ENCODE data around the gene PDCD2L. TPM values are rescaled to one million over a fixed set of nuclear protein-coding genes. Genes with fewer than 3 reads are reported as not detected.
A peak's percentile ranks its signal among the peaks of the same experiment; 100 is the strongest.
"Not testable (repeated sequence)": the region's sequence is repeated elsewhere in the genome, so short reads cannot be mapped to it uniquely, and the experiment has no call there.

The PDCD2L gene
- total and polyA plus RNA-seq, 9 donors, result 6.6 to 15.1 (median 8.9) TPM

DNA sequence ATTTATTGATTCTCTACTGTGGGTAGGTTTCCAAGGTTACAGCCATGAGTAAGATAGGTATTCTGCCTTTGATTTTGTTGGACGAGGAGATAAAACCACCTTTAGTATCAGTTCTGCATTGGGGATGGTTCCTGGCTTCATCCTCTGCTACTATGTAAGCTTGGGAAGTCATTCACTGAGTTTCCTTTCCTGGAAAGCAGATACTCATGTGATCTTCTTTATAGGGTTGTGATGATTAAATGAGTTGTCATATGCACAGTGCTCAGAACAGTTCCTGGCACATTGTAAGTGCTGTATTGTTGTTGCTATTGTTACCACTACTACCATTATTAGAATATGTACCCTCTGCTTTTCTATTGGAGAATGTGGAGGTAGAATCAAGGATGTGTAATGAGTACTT lies 64.2 kb downstream of the PDCD2L start:
- no peaks in the 10 kb centered on the region for H3K27me3 ChIP-seq
- DNase-seq, result no peak
- WGBS, 3 donors, result 74 to 79% (median 76%) methylated on average over 1 of the region's 1 CpG
- no peak overlapping the region for H3K27ac ChIP-seq
- no peaks in the 10 kb centered on the region for H3K4me1 ChIP-seq (ENCODE audit: insufficient read depth)
- intact Hi-C loops (cut with DNase I), result no loop called here
- H3K9me3 ChIP-seq, result no peaks in the 10 kb centered on the region
- no peak for TF ChIP-seq EP300 (IDR thresholded peaks at IDR 0.05)
- TF ChIP-seq, protein P1, sequence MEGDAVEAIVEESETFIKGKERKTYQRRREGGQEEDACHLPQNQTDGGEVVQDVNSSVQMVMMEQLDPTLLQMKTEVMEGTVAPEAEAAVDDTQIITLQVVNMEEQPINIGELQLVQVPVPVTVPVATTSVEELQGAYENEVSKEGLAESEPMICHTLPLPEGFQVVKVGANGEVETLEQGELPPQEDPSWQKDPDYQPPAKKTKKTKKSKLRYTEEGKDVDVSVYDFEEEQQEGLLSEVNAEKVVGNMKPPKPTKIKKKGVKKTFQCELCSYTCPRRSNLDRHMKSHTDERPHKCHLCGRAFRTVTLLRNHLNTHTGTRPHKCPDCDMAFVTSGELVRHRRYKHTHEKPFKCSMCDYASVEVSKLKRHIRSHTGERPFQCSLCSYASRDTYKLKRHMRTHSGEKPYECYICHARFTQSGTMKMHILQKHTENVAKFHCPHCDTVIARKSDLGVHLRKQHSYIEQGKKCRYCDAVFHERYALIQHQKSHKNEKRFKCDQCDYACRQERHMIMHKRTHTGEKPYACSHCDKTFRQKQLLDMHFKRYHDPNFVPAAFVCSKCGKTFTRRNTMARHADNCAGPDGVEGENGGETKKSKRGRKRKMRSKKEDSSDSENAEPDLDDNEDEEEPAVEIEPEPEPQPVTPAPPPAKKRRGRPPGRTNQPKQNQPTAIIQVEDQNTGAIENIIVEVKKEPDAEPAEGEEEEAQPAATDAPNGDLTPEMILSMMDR (IDR thresholded peaks at IDR 0.05), result no peak
- no peak for TF ChIP-seq POLR2A (IDR thresholded peaks at IDR 0.05)
- H3K36me3 ChIP-seq, result no peaks in the 10 kb centered on the region
- H3K4me3 ChIP-seq, result no peak overlapping the region

DNA sequence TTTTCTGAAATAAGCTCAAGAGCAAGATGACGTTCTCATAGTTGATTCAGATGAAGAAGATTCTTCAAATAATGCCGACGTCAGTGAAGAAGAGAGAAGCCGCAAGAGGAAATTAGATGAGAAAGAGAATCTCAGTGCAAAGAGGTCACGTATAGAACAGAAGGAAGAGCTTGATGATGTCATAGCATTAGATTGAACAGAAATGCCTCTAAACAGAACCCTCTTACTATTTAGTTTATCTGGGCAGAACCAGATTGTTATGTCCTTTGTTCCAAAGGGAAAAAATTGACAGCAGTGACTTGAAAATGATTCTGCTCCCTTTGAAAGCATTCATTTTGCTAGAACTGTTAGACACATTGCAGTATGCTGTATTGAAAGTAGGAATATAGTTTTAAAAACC lies 64.8 kb downstream of the PDCD2L start:
- intact Hi-C loops (cut with DNase I); DNase-seq; H3K9me3 ChIP-seq; H3K36me3 ChIP-seq; H3K27me3 ChIP-seq; H3K4me1 ChIP-seq (ENCODE audit: insufficient read depth); H3K27ac ChIP-seq; H3K4me3 ChIP-seq: not testable (repeated sequence)
- 90 to 91% (median 90%) methylated on average over 5 of the region's 5 CpGs for WGBS, 3 donors

DNA sequence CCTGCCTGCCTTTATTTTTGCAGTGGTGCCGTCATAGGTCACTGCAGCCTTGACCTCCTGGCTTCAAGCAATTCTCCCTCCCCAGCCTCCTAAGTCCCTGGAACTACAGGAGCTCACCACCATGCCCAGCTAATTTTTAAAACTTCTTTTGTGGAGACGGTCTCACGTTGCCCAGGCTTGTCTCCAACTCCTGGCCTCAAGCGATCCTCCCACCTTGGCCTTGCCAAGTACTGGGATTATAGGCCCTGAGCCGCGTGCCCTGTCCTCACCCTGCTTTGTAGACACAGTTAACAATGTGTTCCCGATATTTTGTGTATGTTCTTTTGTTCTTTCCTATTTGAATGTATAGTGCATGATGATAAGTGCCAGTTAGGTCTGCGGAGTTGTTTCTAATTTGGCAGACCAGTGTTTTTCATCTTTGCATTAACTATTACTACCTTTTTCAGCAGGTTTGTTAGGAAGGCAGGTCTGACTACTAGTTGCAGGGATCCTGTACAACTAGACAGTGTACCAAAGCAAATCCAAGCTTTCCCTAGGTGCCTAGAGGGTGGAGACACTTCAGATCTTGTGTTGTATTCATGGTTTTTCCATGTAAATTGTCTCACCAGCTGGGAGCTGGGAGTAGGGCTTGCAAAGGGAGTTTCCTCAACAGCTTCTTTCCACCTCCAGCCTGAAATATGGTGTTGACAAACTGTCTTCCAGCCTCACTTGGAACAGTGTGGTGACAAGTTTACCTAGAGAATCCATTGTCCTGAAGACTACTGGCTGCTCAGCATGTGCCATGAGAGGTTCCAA lies 67.9 kb downstream of the PDCD2L start:
- no peaks in the 10 kb centered on the region for H3K27me3 ChIP-seq
- no peak overlapping the region for H3K4me3 ChIP-seq
- H3K36me3 ChIP-seq, result no peaks in the 10 kb centered on the region
- WGBS, 3 donors, result 55 to 59% (median 57%) methylated on average over 8 of the region's 8 CpGs
- TF ChIP-seq, protein P1 (IDR thresholded peaks at IDR 0.05), result no peak
- TF ChIP-seq EP300 (IDR thresholded peaks at IDR 0.05), result no peak
- no peak for TF ChIP-seq POLR2A (IDR thresholded peaks at IDR 0.05)
- intact Hi-C loops (cut with DNase I), result no loop called here
- H3K4me1 ChIP-seq (ENCODE audit: insufficient read depth), result peaks cover 4% of the 10 kb centered on the region
- H3K9me3 ChIP-seq, result no peaks in the 10 kb centered on the region
- peak in 2 of 5 donors; percentile 41 to 48 for DNase-seq
- H3K27ac ChIP-seq, result no peak overlapping the region

DNA sequence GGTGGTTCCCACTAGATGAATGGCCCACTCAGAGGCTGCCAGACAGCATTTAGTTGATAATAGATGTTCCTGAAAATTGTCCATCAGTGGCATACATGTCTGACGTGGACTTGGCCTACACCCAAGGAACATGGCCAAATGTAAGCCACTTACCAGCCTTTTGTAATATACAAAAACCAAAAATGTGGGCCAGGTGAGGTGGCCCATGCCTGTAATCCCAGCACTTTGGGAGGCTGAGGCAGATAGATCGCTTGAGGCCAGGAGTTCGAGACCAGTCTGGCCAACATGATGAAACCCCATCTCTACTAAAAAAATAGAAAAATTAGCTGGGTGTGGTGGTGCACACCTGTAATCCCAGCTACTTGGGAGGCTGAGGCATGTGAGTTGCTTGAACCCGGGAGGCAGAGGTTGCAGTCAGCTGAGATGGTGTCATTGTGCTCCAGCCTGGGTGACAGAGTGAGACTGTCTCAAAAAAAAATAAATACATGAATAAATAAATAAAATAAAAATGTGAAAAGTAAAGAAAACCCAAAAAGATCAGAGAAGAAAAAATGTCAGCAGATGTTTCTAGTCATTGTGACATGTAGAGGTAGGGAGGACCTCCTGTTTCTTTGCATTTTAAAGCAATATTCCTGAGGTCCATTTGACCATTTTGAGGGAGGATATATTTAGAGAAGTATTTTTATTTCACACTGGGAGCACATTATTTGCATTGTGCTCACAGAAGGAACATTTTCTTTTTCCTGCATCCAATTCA lies 70.2 kb downstream of the PDCD2L start:
- Histone ChIP-seq H3K27me3 (no peaks in the 10 kb centered on the region), H3K27ac (no peak overlapping the region), H3K36me3 (no peaks in the 10 kb centered on the region), H3K9me3 (no peaks in the 10 kb centered on the region), H3K4me1 (ENCODE audit: insufficient read depth) (peaks cover 4% of the 10 kb centered on the region), H3K4me3 (no peak overlapping the region)
- WGBS, 3 donors, result 70 to 80% (median 73%) methylated on average over 4 of the region's 4 CpGs
- TF ChIP-seq EP300 (IDR thresholded peaks at IDR 0.05) (no peak), POLR2A (IDR thresholded peaks at IDR 0.05) (no peak)
- TF ChIP-seq, protein P1 (IDR thresholded peaks at IDR 0.05), result no peak
- intact Hi-C loops (cut with DNase I), result no loop called here
- peak in 1 of 5 donors; percentile 13 for DNase-seq
